NT2/D1 (cell line): ENCODE measurements around the gene AIF1L.

Source experiments
- DNase-seq: peaks from one replicate; pipeline ENCODE4 v3.0.0-alpha.2; 2011; ENCODE audit warnings: low read depth, low spot score
- H3K27me3 ChIP-seq: 2 replicates; pipeline ENCODE4 v1.6.0; 2011; ENCODE audit warnings: mild to moderate bottlenecking; ENCODE audit not compliant: insufficient read length, insufficient read depth
- H3K36me3 ChIP-seq: 2 replicates; pipeline ENCODE4 v1.6.1; 2011; ENCODE audit warnings: mild to moderate bottlenecking, low read length, mixed read lengths; ENCODE audit not compliant: insufficient read depth, insufficient read length
- H3K4me1 ChIP-seq: 2 replicates; pipeline ENCODE4 v1.5.1; 2011; ENCODE audit not compliant: insufficient read depth, insufficient read length
- H3K4me3 ChIP-seq: 2 replicates; pipeline ENCODE4 v1.5.1; 2011; ENCODE audit warnings: low read depth; ENCODE audit not compliant: insufficient read length
- H3K9ac ChIP-seq: 2 replicates; pipeline ENCODE4 v1.6.0; 2011; ENCODE audit warnings: low read depth; ENCODE audit not compliant: insufficient read length
- H3K9me3 ChIP-seq: 2 replicates; pipeline ENCODE4 v1.5.1; 2011; ENCODE audit warnings: mild to moderate bottlenecking, low read length; ENCODE audit not compliant: insufficient read depth
- SUZ12 ChIP-seq: IDR thresholded peaks from 2 replicates; pipeline ENCODE4 v1.6.1; 2011; ENCODE audit not compliant: insufficient read length, insufficient read depth; ENCODE audit errors: extremely low read depth
- YY1 ChIP-seq: IDR thresholded peaks from 2 replicates; pipeline ENCODE4 v1.6.1; 2011; ENCODE audit not compliant: insufficient read length, insufficient read depth
- ZNF274 ChIP-seq: IDR thresholded peaks from 2 replicates; pipeline ENCODE4 v1.6.1; 2011; ENCODE audit warnings: mild to moderate bottlenecking, low read depth, low read length

AIF1L gene

DNA sequence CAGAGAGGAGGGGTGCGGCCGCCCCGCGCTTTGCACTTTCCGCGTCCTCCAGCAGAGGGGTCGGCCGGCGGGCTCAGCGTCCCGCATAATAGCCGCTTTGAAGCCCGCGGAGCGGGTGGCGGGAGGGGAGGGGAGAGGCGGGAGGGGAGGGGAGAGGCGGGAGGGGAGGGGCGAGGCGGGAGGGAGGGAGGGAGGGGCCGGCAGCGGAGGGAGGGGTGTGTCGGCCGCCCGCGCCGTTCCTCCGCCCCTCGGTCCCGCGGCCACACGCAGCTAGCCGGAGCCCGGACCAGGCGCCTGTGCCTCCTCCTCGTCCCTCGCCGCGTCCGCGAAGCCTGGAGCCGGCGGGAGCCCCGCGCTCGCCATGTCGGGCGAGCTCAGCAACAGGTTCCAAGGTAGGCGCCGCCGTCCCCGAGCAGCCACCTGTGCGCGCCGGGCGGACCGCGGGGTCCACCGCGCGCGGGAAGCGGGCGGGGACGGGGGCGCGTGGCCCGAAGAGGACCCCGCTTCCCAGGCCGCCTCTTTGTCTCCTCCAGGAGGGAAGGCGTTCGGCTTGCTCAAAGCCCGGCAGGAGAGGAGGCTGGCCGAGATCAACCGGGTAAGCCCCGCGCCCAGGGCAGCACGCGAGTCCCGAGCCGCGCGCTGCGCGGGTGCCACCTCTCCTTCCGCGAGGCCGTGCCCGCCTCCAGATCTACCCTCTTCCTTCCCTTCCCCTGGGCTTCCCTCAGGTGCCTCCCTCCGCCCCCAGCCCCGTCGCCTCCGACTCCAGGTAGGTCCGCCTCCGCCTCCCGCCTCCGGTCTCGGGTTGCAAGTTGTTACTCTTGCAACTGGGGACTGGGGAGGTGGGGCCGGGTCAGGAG lies at the start of gene AIF1L:
AIF1L (plus strand) TSS at position 263 of the 857 bp plus-strand sequence; CDS start at position 362, 99 bp downstream.
- H3K4me1 ChIP-seq: peaks cover 50% of the 10 kb centered on the region
- DNase-seq: peak; percentile 80
- H3K9ac ChIP-seq: peak within 1 kb of the TSS; percentile 97
- TF ChIP-seq SUZ12 (no peak), YY1 (no peak), ZNF274 (no peak)
- H3K27me3 ChIP-seq: no peaks in the 10 kb centered on the region
- H3K36me3 ChIP-seq: peaks cover 22% of the 10 kb centered on the region
- H3K9me3 ChIP-seq: no peaks in the 10 kb centered on the region
- H3K4me3 ChIP-seq: peak within 1 kb of the TSS; percentile 89

DNA sequence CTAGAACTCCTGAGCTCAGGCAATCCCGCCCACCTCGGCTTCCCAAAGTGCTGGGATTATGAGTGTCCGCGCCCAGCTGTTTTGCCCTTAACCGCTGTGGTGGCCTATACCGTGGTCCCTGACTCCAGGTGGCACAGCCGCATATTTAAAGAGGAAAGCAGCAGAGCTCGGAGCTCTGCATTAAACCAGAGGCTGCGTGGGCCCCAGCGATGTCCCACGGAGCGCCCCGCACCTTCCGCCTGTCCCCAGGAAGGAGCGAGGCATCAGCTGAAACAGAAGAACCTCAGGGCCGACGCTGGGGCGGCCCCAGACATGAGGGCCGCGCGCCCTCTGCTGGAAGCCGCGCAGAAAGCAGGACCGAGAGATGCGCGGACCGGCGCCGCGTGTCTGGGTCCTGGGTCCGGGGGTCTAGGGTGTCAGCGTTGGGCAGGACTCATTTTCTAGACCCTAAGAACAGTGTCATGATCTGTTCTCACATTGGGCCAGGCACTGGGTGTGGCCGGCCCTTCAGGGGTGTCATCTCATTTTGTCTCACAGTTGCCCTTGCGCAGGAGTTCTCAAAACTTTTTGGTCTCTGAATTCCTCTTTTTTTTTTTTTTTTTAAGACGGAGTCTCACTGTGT lies 49.6 kb upstream of the AIF1L start:
- no peak for TF ChIP-seq SUZ12
- TF ChIP-seq ZNF274: no peak
- no peak for TF ChIP-seq YY1
- no peaks in the 10 kb centered on the region for H3K4me1 ChIP-seq
- peaks cover 52% of the 10 kb centered on the region for H3K36me3 ChIP-seq
- no peak overlapping the region for H3K4me3 ChIP-seq
- H3K9ac ChIP-seq: peak overlapping the region; percentile 63
- DNase-seq: peak; percentile 43
- no peaks in the 10 kb centered on the region for H3K27me3 ChIP-seq
- no peaks in the 10 kb centered on the region for H3K9me3 ChIP-seq

DNA sequence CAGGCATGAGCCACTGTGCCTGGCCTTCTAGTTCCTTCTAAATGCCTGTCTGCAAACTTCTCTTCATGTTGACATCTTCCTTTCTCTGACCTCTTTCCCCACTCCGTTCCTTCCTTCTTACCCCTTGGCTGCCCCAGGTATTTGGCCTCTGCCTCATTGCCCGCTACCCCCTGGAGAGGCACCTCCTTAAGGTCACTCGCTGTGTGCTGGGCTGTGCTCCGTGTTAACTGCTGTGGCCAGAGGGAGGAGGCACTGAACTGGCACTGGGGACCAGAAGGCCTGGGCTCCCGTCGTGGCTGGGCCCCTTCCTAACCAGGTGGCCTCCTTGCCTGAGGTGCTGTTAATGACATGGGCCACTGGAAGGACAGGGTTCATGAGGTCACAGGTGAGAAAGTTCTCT lies 48.0 kb upstream of the AIF1L start:
- H3K27me3 ChIP-seq: no peaks in the 10 kb centered on the region
- H3K4me1 ChIP-seq: no peaks in the 10 kb centered on the region
- DNase-seq: no peak
- H3K9me3 ChIP-seq: no peaks in the 10 kb centered on the region
- no peak overlapping the region for H3K4me3 ChIP-seq
- H3K36me3 ChIP-seq: peaks cover 46% of the 10 kb centered on the region
- no peak overlapping the region for H3K9ac ChIP-seq
- no peak for TF ChIP-seq ZNF274
- no peak for TF ChIP-seq YY1
- no peak for TF ChIP-seq SUZ12

DNA sequence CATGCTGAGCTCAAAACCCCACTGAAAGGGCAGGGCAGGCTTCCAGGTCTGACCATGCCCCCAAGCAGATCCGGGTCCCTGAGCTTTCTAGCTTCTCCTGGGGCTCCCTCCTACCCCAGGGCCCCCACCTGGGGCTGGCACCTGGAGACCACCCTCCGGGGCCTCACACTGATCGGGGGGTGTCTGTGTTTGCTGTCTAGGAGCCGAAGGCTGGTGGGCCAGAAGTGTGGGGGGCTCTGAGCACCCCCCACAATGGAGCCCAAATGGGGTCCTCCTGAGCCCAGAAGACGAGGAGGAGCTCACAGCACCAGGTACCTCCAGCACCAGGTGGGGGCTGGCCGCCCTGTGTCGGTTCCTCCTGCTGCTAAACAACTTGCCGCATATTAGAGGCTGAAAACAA lies 47.5 kb upstream of the AIF1L start:
- TF ChIP-seq SUZ12 (no peak), YY1 (no peak), ZNF274 (no peak)
- Histone ChIP-seq H3K4me1 (no peaks in the 10 kb centered on the region), H3K9me3 (no peaks in the 10 kb centered on the region), H3K4me3 (no peak overlapping the region), H3K9ac (no peak overlapping the region), H3K27me3 (no peaks in the 10 kb centered on the region), H3K36me3 (peaks cover 46% of the 10 kb centered on the region)
- no peak for DNase-seq

DNA sequence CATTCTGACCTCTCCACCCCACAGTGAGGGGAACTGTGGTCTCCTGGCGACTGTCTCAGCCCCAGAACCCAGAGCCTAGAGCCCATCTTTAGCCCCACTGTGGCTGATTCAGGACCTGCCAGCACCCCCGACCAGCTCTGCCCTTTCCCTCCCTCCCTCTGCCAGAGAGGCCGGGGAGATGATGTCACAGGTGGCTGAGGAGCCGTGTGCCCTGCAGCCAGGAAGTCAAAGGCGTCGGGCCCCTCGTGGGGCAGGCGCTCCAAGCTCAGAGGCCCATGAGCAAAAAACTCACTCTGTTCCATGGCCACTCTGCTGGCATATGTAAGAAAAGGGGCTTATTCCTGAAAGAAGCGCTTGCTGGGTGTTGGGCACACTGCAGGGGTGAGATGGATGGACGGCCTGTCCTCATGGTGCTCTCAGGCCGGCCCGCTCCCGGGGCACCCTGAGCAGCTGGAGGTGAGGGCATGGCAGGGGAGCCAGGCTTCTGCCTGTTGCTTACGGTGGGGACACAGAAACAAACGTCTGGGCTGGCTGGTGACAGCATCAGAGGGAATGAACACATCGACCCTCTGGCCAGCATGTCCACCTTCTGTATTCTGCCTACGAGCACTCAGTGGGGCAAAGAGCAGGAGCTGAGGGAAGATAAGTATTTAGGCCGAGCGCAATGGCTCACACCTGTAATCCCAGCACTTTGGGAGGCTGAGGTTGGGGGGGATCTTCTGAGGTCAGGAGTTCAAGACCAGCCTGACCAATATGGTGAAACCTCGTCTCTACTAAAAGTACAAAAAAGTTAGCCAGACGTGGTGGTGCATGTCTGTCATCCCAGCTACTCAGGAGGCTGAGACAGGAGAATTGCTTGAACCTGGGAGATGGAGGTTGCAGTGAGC lies 46.3 kb upstream of the AIF1L start:
- peaks cover 45% of the 10 kb centered on the region for H3K36me3 ChIP-seq
- H3K4me3 ChIP-seq: no peak overlapping the region
- H3K4me1 ChIP-seq: no peaks in the 10 kb centered on the region
- DNase-seq: no peak
- no peaks in the 10 kb centered on the region for H3K27me3 ChIP-seq
- H3K9ac ChIP-seq: no peak overlapping the region
- no peaks in the 10 kb centered on the region for H3K9me3 ChIP-seq
- TF ChIP-seq SUZ12 (no peak), ZNF274 (no peak), YY1 (no peak)

DNA sequence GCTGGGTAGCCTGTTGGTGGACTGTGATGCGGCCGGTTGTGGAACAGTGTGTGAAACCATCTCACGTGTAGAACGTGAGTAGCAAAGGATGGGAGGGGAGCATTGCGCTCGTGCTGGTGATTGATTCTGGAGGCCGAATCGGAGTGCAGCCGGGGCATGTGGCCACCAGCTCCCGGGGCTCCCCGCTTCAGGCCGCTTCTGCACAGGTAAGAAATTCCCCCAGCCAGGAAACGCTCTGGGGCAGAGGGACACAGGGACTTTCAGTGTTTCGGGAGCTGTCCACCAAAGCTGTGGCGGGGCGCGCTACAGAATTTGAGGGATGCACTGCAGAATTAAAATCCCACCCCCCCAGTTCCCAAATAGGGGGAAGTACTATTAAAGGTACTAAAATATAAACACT lies 45.5 kb upstream of the AIF1L start:
- no peak for DNase-seq
- Histone ChIP-seq H3K4me1 (no peaks in the 10 kb centered on the region), H3K9me3 (no peaks in the 10 kb centered on the region), H3K4me3 (no peak overlapping the region), H3K36me3 (peaks cover 41% of the 10 kb centered on the region), H3K9ac (no peak overlapping the region), H3K27me3 (no peaks in the 10 kb centered on the region)
- TF ChIP-seq ZNF274 (no peak), YY1 (no peak), SUZ12 (no peak)
